Right forelimb (tissue), 1 donor: ENCODE data around the gene SMIM11.
"Not testable (repeated sequence)": the region's sequence is repeated elsewhere in the genome, so short reads cannot be mapped to it uniquely, and the experiment has no call there.

ENCODE experiments used
- DNase-seq: peaks from one replicate; pipeline ENCODE4 v3.0.0-alpha.2; 2018

SMIM11 gene

DNA sequence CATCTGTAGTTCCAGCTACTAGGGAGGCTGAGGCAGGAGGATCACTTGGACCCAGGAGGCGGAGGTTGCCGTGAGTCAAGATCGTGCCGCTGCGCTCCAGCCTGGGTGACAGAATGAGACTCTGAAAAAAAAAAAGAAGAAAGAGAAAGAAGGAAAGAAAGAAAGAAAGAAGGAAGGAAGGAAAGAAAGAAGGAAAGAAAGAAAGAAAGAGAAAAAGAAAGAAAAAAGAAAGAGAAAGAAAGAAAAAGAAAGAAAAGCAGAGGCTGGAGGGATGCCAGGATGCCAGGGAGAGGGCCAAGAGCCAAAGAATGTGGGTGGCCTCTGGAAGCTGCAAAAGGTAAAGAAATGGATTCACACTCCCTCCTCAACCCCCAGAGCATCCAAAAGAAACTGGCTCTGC, 19.7 kb upstream of the SMIM11 start:
- peak; percentile 17 for DNase-seq

DNA sequence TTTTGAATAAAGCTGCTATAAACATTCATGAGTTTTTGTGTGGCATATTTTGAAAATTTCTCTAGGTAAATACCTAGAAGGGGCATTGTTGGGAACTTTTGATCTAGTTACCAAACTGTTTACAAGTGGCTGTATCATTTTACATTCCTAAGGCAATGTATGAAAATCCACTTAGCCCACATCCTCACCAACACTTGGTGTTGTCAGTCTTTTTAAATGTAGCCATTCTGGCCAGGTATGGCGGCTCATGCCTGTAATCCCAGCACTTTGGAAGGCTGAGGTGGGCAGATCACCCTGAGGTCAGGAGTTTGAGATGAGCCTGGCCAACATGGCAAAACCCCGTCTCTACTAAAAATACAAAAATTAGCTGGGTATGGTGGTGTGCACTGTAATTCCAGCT, 17.4 kb upstream of the SMIM11 start:
- DNase-seq = no peak

DNA sequence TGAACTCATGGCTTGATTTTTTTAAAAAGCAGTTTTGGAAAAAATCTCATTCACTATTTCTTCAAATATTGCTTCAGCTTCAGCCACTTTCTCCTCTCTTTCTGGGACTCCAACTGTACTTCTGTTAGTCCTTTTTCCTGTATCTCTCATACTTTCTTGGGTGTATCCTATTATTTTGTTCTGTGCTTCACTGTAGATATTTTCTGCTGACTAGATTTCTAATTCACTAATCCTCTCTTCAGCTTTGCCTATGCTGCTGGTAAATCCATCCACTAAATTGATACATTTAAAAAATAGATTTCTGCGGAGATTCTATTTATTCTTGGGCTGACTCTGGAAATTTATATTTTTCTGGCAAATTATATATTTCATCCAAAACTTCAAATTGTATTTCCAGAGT, 16.4 kb upstream of the SMIM11 start:
- DNase-seq = no peak

DNA sequence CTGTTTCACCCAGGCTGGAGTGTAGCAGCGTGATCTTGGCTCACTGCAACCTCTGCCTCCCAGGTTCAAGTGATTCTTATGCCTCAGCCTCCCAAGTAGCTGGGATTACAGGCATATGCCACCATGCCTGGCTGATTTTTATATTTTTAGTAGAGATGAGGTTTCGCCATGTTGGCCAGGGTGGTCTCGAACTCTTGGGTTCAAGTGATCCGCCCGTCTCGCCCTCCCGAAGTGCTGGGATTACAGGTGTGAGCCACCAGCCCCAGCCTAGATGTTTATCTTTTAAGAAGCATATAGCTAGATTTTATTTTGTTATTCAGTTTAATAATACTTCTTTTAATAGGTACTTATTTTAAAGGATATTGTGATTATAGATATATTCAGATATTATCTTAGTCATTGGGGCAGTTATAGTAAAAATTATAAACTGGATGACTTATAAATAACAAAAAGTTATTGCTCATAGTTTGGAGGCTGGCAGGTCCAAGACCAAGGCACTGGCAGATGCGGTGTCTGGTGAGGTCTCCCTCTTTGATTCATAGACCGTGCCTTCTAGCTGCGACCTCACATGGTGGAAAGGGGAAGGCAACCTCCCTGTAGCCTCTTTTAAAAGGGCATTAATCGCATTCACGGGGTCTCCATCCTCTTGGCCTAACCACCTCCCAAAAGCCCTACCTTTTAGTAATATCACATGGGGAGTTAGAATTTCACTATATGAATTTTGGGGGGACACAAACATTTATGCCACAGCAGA, 14.6 kb upstream of the SMIM11 start:
- DNase-seq = peak; percentile 11

DNA sequence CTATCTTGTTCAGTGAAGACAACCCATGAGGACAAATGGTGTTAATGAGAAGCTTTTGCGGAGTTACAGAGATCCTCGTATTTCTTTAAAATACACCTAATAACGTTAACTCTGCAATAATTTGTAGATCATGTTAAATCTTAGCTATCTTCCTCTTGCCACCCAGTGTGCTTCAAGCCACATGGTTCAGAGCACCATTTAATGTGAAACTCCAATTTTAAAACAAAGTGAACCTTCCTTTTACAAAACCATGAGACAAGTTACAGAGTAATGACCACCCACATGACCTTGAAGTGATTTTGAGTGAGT, 13.2 kb upstream of the SMIM11 start:
- no peak for DNase-seq

DNA sequence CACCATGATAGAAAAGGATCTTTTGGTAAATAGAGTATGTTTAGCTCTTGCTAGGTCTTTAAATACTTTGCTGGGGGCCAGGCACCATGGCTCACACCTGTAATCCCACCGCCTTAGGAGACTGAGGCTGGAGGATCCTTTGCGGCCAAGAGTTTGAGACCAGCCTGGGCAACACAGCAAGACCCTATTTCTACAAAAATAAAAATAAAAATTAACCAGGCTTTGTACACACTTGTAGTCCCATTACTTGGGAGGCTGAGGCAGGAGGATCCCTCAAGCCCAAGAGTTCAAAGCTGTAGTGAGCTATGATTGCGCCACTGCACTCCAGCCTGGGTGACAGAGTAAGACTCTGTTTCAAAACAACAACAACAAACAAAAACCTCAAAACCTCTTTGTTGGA, 12.6 kb upstream of the SMIM11 start:
- DNase-seq = no peak

DNA sequence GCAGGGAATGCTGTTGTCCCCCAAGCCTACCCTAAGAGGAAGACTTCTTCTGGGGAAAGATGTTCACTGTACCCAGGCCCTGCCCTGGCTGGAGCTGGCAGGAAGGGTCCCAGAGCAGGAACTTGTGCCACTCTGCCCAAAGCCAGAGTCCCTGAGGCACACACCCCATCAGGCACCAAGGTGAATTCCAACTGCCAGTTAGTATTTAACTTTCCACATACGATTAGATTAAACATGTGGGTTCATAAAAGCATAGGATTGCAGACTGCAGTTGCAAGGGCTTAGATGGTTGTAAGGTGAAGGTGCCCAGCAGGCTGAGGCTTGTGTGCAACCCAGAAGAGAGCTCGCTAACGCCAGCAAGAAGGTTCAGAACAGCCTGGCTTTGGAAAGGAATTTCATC, 11.6 kb upstream of the SMIM11 start, which contains the start of gene KCNE2:
Gene KCNE2, plus strand, starts transcription at position 274 of the 400 bp plus-strand sequence. CDS start 6,473 bp downstream, outside the sequence.
- peak; percentile 17 for DNase-seq

DNA sequence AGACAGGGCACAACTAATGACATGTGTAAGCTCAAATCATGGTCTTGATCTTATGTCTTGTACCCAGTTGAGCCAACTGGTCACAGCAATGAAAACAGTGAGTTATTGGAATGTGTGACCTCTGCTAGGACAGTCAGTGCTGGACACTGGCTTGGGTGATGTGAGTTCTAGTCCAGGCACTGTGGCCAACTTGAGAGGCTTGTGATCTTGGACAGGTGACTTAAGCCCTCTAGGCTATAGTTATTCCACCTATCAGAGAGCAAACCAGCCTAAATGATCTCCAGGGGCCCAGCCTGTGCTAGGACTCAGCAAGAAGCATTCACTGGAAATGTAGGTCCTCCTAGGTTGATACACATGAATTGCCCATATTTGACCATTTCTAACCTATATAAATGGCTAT, 10.4 kb upstream of the SMIM11 start:
- DNase-seq = no peak

DNA sequence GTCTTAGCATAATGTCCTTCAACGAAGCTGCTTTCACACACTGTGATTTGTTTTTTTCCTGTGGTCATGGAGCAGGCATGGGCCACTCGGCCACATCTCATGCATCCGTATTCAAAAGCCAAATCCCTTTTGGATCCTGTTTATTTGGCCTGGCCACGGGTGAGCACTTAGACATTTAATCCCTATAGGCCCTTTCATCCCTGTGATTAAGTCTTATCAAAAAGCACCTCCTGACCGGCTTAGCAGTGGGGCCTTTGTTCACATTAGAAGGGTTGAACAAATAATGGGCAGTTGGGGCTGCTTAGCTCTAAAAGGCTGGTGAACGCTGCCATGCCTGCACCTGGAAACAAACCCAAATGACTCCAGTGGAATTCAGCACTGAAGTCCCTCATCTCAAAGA, 9.5 kb upstream of the SMIM11 start:
- no peak for DNase-seq

DNA sequence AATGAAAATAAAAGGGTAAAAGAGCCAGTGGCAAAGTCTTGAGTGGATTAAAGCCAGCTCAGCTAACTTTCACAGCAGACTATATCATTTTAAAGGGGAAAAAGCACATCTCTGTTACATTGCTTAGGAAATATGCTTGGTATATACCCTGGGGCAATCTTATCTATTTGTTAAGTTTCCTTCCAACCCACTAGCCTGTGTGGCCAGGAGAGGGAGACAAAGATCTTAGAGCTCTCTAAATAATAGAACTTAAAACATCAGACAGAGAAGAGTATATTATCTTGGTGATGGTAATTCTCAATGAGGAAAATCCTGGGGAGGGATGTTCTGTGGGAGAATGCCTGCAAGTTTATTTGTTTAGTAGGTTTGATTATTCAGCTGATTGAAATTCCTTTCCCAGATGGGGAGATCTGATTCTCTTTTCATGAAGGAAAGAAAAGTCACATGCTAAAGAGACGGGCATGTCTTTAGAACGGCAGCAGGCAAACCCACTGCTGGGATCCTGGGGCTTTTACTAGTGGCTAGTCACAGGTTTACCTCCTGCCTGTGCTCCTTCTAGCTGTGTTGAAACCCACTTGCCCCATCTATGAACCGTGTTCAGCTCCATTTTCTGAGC, 7.9 kb upstream of the SMIM11 start:
- DNase-seq = no peak

DNA sequence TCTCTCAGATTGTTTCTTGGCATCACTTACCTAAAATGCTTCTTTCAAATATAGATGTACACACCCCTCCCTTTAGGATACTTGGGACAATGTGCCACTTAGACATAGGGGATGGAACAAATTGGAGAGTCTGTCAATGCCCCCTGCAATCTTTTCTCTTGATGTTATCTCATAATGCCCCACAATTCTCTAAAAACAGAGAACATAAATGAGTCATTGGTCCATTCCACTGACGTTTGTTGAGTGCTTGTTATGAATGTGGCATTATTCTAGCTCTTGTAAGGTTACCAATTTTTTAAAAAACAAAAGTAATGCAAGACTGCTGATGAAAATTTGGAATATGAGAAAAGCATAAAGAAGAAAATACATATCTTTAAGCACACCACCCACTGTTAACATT, 5.6 kb upstream of the SMIM11 start:
- DNase-seq = no peak

DNA sequence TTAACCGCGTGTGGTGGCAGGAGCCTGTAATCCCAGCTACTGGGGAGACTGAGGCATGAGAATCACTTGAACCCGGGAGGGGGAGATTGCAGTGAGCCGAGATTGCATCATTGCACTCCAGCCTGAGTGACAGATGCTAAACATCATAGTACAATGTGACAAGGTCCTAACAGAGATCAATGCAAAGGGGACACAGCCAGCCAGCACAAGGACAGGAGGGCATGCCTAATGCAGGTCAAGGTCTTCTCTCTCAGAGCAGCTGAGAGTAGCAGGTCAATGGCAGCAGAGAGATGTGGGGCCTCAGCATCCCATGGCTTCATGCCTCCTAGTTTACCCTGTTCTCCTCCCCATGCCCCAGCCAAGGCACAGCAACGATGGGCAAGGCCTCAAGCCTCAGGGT, 3.0 kb upstream of the SMIM11 start:
- DNase-seq = no peak

DNA sequence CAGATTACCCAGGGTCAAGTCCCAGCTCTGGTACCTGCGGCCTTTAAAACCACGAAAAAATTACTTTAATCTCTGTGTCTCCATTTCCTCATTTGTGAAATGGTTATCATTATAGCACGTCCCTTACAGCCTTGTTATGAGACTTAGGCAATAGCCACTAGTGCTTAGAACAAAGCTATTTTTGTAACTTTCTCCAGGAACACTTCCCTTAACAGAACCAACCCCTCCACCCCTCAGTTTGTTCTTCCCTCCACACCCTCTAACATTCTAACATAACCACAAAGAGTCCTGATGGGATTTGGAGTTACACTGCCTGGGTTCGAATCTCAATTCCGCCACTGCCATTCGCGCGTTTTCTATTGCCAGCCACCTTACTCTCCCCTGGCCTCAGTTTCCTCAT, 845 bp upstream of the SMIM11 start:
- DNase-seq = not testable (repeated sequence)

DNA sequence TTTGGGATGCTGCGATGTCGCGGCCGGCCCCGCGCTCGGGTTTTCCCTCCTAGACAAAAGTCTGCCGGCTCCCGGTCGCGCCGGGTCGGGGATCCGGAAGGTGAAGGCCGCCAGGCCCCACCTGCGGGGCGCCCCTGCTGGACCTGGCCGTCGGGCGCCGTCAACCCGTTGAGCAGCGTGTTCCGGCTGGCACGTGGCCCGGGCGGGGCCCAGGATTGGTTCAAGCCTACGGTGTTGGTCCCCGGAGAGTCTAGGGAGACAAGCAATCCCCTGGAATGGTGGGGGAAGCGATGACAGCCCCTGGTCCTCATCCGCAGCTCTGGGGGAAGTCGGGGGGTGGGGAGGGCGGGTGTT, 289 bp downstream of the SMIM11 start:
- DNase-seq = not testable (repeated sequence)

DNA sequence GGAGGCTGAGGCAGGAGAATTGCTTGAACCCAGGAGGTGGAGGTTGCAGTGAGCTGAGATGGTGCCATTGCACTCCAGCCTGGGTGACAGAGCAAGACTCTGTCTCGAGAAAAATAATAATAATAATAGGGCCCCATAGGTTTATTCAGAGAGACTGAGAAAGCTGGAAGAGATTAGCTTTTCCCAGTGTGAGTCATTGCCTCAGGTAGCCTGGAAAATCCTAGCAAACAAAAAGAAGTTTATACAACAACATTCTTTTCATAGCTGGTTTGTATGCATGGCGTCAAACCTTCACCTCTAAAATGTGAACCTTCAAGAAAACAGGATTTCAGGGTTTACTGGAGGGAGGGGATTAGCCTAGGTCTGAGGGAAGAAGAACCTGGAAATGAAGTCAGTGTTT, 7.8 kb downstream of the SMIM11 start:
- not testable (repeated sequence) for DNase-seq

DNA sequence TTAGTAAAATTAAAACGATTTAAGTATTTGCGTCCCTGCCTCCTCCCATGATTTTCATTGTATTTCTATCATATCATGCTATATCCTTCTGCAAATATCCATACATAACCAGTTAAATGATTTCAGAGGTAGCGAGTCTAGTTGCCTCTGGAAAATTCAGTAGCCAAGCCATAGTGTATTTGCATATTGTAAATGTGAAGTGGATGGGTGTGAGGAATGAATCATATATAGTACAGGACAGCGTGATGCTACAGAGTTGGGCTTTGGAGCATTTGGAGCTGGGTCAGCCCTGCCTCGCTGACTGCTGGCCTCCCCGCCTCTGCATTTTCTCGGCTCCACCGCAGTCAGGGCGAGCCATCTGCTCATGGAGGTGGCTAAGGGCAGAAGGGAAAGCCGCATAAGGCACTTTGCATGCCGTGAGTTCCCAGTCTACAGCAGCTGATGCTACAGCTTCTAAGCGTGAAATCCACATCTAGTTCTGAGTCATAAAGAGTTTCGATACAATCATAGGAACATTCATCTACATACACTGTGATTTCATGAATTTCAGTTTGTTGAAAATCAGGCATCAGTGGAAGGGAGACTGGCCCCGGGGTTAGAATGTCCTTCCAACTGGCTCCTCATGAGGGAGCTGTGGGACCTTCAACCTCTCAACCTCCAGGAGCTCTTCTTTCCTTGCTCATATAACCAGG, 8.6 kb downstream of the SMIM11 start:
- DNase-seq = not testable (repeated sequence)

DNA sequence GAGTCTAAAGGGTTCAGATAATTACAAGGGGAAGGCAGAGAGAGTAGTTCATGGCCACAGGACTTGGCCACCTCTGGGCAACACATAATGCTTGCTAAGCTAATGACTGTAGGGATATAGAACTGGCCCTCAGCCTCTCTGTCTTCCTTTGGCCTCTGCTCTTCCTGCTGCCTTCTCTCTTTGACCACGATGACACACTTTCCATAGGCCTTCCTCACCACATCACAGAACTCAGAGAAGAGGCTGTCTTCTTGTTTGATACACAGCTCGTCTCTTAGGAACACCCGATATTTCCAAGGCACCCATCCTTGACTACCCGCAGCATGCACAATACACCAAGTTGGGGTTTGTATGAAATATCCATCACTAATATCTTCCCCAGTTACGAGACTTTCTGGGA, 25.2 kb downstream of the SMIM11 start:
- DNase-seq = not testable (repeated sequence)

DNA sequence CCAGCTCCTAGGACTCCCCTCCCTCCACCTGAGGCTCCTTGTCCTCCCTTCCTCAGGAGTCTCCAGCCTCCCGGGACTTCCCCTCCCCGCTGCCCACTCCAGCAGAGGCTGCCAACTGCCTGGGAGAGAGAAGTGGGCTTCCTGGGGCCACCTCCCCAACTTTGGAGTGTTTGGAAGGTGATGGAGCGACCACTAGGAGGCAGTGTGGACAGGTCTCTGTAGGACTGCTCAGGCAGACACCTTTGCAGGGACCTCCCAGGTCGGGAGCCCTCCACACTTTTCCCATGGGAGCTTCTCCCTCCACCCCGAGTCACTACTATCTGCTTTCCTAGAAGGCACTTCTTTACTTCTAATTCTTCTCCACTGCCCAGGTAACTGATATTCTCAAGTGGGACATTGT, 29.4 kb downstream of the SMIM11 start:
- DNase-seq = not testable (repeated sequence)

DNA sequence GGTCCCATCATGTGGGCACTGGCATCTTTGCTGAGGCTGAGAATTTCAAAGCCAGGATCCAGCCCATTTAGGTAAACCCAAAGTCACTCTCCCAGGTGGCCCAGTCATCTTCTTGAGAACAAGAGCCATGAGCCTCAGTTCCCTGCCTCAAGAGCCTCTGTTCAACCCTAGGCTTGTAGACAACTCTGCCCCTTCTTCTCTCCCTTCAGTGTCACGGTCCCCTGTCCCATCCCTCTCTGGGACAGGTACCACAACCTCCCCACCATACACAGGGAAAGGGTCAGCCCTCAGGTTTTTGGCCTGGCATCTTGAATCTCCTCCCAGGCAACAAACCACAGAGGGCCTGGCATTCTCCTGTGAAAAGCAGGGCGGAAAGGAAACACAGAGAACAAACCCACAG, 30.4 kb downstream of the SMIM11 start:
- not testable (repeated sequence) for DNase-seq

DNA sequence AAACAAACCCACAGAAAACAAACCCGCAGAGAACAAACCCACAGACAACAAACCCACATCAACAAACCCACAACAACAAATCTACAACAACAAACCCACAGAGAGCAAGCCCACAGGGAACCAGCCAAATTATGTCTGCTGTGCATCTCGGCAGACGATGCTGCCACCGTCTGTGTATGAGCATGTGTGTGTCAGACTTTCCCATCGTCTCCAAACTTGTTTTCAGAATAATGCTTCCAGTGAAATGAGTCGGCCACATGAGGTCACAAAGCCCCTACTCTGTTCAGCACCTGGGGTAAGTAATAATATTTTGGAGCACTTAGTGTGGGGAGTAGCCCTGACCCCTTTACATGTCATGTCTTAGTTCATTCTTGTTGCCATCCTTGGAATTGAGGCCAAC, 30.8 kb downstream of the SMIM11 start:
- not testable (repeated sequence) for DNase-seq

DNA sequence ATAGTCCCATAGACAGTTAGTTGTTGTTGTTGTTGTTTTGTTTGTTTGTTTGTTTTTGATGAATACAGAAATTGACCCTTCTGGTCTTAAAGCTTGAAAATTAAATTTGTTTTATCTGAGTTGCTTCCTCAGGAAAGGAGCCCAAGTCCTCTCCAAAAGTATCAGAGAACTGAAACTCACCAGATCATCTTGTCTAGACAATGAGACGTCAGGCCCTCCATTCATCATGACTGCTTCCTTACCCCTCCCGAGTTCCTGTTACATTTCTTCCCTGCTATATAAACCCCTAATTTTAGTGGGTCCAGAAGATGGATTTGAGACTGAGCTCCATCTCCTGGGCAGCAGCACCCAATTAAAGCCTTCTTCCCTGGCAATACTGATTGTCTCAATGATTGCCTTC, 31.4 kb downstream of the SMIM11 start:
- DNase-seq = not testable (repeated sequence)

DNA sequence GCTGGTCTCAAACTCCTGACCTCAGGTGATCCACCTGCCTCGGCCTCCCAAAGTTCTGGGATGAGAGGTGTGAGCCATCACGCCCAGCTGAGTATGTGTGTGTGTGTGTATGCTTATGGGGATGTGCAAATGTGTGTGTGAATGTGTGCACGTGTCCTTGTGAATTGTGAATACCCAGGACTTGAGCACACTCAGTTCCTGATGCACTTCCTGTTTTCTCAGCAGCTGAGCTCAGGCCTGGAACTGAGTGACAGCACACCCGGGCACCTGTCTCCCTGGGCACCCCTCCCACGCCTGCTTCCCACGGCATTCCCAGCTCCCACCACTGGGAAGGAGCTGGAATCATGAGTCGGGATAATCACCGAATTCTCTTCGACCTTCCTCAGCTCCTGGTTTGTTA, 32.0 kb downstream of the SMIM11 start:
- DNase-seq = not testable (repeated sequence)

DNA sequence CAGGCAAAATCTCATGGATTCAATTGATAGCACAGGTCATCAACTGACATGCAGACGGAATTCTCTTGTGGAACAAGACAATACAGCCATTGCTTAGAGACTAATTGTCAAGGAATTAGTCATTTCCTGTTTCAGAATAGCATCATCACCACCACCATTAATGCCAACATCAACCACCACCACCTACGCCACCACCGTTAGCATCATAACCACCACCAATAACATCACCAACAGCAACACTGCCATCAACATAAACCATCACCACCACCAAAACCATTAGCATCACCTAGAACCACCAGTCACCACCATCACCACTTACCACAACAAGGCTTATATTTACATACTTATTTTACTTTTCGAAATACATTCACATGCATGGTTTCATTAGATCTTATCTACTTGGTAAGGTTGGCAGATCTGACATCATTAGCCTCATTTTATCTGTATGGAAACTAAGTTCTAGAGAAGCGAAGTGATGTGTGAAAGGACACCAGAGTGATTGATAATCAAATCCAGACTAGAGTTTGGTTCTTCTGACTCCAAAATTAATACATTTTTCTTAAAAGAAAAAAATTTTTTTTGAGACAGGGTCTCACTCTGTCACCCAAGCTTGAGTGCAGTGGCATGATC, 42.3 kb downstream of the SMIM11 start:
- DNase-seq = not testable (repeated sequence)

DNA sequence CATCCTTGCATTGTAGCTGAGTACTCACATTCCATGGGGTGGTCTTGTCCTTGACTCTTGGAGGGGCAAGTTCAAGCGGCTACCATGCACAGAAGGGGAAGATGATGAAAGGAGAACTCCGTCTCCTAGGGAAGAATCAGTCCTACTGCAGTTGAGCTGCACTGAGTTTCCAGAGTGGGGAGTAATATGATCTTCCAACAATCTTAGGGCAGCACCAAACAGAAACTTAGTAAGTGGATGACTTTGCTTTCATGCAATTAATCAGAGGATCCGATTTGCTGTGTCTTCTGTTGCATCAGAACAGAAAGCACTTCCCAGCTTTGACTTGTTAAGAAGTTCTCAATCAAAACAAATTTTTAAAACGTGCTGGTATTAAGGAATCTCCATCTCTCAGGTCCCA, 48.5 kb downstream of the SMIM11 start, which contains the start of gene SMIM34:
Gene SMIM34, minus strand, starts transcription at position 147 of the 400 bp plus-strand sequence. Its CDS starts 112 bp downstream, at position 35.
- DNase-seq = not testable (repeated sequence)
